GM06990 (cell line): Measurements from ENCODE around the gene MCFD2.

ENCODE experiments used
- DNase-seq: peaks from one replicate; pipeline ENCODE4 v3.0.0-alpha.2; 2011; ENCODE audit not compliant: insufficient read length; ENCODE audit errors: extremely low read depth
- H3K27me3 ChIP-seq: replicated peaks from 2 replicates; pipeline ENCODE4 v1.6.0; 2011; ENCODE audit warnings: low read length; ENCODE audit not compliant: control insufficient read depth, insufficient read depth
- H3K36me3 ChIP-seq: 2 replicates; pipeline ENCODE4 v1.5.1; 2011; ENCODE audit warnings: low read length; ENCODE audit not compliant: control insufficient read depth, insufficient read depth
- H3K4me3 ChIP-seq: replicated peaks from 2 replicates; pipeline ENCODE4 v1.5.1; 2011; ENCODE audit warnings: low read depth, mild to moderate bottlenecking, control low read depth, low read length
- TF ChIP-seq, protein P1 (sequence below): IDR thresholded peaks from 2 replicates; pipeline ENCODE4 v1.5.1; 2011; ENCODE audit warnings: low read length, control low read depth, mild to moderate bottlenecking, inconsistent platforms; ENCODE audit not compliant: insufficient read depth, poor library complexity, severe bottlenecking

Gene MCFD2

DNA sequence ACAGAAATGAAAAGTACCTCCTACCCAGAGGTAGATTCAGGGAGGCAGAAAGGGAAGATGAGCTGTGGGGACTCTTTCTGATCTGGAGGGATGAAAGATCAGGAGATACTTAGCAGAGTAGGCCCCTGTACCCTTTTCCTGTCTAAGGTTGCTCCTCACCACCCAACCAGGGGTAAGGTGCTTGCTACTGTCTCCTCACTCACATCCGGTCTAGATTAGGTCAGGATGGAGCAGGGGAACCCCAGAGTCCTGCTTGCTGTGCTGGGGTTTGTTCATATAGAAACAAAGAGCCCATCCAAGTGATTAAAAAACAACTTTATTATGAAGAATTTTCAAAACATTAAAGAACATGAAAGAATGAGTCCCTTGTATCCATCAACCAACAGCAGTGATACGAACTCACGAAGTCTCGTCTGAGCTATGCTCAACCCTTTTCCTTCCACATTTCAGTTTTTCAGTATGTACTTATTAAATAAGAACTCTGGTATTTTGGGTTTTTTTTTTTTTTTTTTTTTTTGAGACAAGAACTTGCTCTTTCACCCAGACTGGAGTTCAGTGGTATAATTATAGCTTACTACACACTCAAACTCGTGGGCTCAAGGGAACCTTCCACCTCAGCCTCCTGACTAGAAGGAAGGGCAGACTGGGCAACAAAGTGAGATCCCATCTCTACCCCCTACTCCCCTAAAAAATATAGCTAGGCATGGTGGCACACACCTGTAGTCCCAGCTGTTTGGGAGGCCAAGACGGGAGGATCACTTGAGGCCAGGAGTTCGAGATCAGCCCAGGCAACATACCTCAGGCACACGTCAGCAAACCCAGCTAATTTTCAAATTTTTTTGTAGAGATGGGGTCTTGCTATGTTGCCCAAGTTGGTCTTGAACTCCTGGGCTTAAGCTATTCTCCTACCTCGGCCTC, 28.5 kb upstream of the MCFD2 start:
- TF ChIP-seq, protein P1, sequence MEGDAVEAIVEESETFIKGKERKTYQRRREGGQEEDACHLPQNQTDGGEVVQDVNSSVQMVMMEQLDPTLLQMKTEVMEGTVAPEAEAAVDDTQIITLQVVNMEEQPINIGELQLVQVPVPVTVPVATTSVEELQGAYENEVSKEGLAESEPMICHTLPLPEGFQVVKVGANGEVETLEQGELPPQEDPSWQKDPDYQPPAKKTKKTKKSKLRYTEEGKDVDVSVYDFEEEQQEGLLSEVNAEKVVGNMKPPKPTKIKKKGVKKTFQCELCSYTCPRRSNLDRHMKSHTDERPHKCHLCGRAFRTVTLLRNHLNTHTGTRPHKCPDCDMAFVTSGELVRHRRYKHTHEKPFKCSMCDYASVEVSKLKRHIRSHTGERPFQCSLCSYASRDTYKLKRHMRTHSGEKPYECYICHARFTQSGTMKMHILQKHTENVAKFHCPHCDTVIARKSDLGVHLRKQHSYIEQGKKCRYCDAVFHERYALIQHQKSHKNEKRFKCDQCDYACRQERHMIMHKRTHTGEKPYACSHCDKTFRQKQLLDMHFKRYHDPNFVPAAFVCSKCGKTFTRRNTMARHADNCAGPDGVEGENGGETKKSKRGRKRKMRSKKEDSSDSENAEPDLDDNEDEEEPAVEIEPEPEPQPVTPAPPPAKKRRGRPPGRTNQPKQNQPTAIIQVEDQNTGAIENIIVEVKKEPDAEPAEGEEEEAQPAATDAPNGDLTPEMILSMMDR: no peak
- peak overlapping the region; percentile 80 for H3K4me3 ChIP-seq
- H3K36me3 ChIP-seq: peaks cover 3% of the 10 kb centered on the region
- DNase-seq: peak; percentile 59
- no peaks in the 10 kb centered on the region for H3K27me3 ChIP-seq

DNA sequence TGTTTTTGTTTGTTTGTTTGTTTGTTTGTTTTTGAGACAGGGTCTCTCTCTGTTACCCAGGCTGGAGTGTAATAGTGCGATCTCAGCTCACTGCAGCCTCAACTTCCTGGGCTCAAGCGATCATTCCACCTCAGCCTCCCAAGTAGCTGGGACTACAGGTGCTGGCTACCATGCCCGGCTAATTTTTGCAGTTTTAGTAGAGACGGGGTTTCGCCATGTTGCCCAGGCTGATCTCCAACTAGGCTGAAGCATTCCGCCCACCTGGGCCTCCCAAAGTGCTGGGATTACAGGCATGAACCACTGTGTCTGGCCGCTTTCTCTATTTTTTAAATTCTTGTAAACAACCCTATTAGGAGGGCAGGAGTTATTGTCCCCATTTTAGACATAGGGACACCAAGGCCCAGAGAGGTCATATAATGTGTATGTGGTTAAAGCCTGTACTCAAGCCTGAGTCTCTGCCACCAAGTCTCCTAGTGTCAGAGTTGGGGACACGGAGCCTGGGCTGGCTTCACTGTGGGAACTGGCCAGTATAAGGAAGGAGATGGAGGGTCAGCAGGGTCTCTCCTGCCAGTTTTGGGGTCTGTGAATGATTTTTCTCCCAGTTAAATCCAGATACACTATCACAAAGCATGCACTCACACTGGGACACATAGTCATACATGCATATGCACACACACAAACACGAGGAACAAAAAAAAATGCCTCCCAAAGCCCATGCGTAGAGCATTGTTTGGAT, 27.5 kb upstream of the MCFD2 start:
- no peaks in the 10 kb centered on the region for H3K27me3 ChIP-seq
- no peak for DNase-seq
- H3K4me3 ChIP-seq: peak overlapping the region; percentile 80
- H3K36me3 ChIP-seq: peaks cover 3% of the 10 kb centered on the region
- TF ChIP-seq, protein P1: no peak

DNA sequence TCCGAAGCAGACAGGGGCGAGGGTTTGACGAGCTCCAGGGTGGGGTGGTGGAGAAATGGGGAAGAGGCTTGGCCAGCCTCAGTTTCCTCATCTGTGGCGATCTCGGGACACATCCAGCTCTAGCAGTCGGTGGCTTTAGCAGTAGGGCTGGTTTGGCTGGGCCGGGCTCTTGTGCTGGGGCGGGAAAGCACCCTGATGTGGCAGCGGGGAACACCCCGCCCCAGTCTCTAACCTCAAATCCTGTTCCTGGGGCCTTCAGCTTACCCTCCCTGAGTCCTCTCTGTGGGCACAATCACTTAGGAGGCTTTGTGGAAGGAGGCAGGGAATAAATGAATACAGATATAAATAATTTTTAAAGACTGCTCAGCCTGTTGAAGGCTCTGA, 26.5 kb upstream of the MCFD2 start:
- DNase-seq: peak; percentile 75
- TF ChIP-seq, protein P1: no peak
- peak overlapping the region; percentile 80 for H3K4me3 ChIP-seq

DNA sequence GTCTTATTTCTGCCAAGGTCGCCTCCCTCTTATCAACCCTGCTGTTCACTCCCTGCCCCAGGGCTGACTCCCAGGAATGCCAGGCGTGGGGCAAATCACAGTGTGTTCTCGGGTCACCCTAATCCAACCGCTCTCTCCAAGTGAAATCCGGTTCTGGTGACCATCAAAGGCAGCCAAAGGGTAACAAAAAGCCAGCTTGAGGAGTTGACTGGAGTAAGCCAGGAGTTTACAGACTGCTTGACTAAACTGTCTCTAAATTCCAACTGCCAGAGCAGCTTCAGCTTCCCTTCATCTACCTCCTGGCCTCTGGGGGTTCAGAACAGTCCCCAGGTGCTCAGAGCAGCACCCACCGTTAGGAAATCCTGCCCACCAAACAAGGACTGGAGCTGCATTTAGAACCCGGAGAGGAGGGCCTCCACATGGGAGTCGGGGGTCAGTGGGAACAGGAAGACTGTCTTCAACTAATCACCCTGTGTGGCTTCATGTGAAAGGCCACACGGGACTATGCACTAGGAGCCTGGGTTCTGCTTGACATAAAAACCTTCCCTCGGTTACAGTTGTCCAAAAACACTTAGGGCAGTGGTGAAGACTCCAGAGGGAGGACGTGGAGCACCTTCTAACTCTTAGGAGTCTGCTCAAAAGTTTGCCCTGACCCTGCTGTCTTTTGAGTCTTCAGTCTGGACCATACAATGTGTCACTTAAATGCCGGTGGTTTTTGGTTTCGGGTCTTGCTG, 24.2 kb upstream of the MCFD2 start:
- TF ChIP-seq, protein P1: no peak
- no peak for DNase-seq
- peak overlapping the region; percentile 64 for H3K4me3 ChIP-seq
- H3K27me3 ChIP-seq: no peaks in the 10 kb centered on the region
- H3K36me3 ChIP-seq: no peaks in the 10 kb centered on the region

More for the DNA sequence above, 26.5 kb upstream of the MCFD2 start:
- Histone ChIP-seq H3K36me3 (peaks cover 3% of the 10 kb centered on the region), H3K27me3 (no peaks in the 10 kb centered on the region)

DNA sequence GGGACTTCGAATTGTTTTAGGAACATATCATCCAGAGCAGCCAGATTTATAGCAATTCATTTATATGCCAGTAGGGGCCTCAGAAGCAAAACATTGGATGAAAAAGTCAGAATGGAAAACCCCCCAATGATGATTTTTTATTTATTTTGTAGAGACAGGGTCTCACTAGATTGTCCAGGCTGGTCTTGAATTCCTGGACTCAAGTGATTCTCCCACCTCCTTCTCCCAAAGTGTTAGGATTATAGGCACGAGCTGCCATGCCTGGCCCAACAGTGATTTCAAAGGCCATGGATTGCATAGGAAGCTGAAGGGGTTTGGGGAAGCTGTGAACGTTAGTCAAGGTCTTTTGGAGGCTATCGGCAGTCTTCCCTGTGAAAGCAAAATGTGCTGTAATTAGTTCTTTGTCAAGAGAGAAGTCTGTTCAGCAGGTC, 21.9 kb upstream of the MCFD2 start:
- H3K27me3 ChIP-seq: no peaks in the 10 kb centered on the region
- no peak for DNase-seq
- H3K4me3 ChIP-seq: no peak overlapping the region
- H3K36me3 ChIP-seq: no peaks in the 10 kb centered on the region
- TF ChIP-seq, protein P1: peak; percentile 35
